Measurements from ENCODE around the gene DBET.
"Not testable (repeated sequence)": the region's sequence is repeated elsewhere in the genome, so short reads cannot be mapped to it uniquely, and the experiment has no call there.

DBET gene

GRCh38 chr4:190047627-190048026, 16.7 kb upstream of the DBET start:
- DNase-seq; intact Hi-C loops (cut with DNase I): not testable (repeated sequence)

GRCh38 chr4:190049378-190050239, 14.7 kb upstream of the DBET start:
- intact Hi-C loops (cut with DNase I): not testable (repeated sequence)
- peak in 3 of 10 donors; percentile 38 to 87 (median 47) for DNase-seq

- peak in 3 of 10 donors; percentile 48 to 72 (median 69) for DNase-seq
- intact Hi-C loops (cut with DNase I): not testable (repeated sequence)
Observed at GRCh38 chr4:190058997-190059396, 5.3 kb upstream of the DBET start.

- DNase-seq; intact Hi-C loops (cut with DNase I): not testable (repeated sequence)
Observed at GRCh38 chr4:190064805-190065204, 503 bp downstream of the DBET start.

GRCh38 chr4:190068351-190068750, 4.0 kb downstream of the DBET start:
- peak in 4 of 10 donors; percentile 3 to 75 (median 22) for DNase-seq
- intact Hi-C loops (cut with DNase I): not testable (repeated sequence)

GRCh38 chr4:190093052-190093451, 28.8 kb downstream of the DBET start:
- intact Hi-C loops (cut with DNase I); DNase-seq: not testable (repeated sequence)

- DNase-seq; intact Hi-C loops (cut with DNase I): not testable (repeated sequence)
Observed at GRCh38 chr4:190094031-190094430, 29.7 kb downstream of the DBET start.

- DNase-seq; intact Hi-C loops (cut with DNase I): not testable (repeated sequence)
Observed at GRCh38 chr4:190095335-190095734, 31.0 kb downstream of the DBET start.

- intact Hi-C loops (cut with DNase I): not testable (repeated sequence)
Observed at GRCh38 chr4:190099605-190100004, 35.3 kb downstream of the DBET start.

GRCh38 chr4:190101525-190101924, 37.2 kb downstream of the DBET start:
- DNase-seq; intact Hi-C loops (cut with DNase I): not testable (repeated sequence)

More at GRCh38 chr4:190099605-190100004, 35.3 kb downstream of the DBET start:
- DNase-seq: peak in 2 of 10 donors; percentile 49 to 56

GRCh38 chr4:190106191-190106590, 41.9 kb downstream of the DBET start:
- intact Hi-C loops (cut with DNase I): not testable (repeated sequence)

GRCh38 chr4:190106611-190107480, 42.5 kb downstream of the DBET start:
- intact Hi-C loops (cut with DNase I): not testable (repeated sequence)
- peak in 2 of 10 donors; percentile 30 to 62 for DNase-seq

More at GRCh38 chr4:190106191-190106590, 41.9 kb downstream of the DBET start:
- peak in 2 of 10 donors; percentile 54 to 67 for DNase-seq

- peak in 1 of 10 donors; percentile 12 for DNase-seq
- intact Hi-C loops (cut with DNase I): not testable (repeated sequence)
Observed at GRCh38 chr4:190107766-190108485, 43.6 kb downstream of the DBET start.

GRCh38 chr4:190108756-190109155, 44.5 kb downstream of the DBET start:
- DNase-seq: peak in 3 of 10 donors; percentile 25 to 78 (median 29)

GRCh38 chr4:190109390-190110011, 45.2 kb downstream of the DBET start:
- intact Hi-C loops (cut with DNase I): not testable (repeated sequence)
- DNase-seq: peak in 1 of 10 donors; percentile 29

More at GRCh38 chr4:190108756-190109155, 44.5 kb downstream of the DBET start:
- intact Hi-C loops (cut with DNase I): not testable (repeated sequence)

- intact Hi-C loops (cut with DNase I); DNase-seq: not testable (repeated sequence)
Observed at GRCh38 chr4:190110033-190110432, 45.7 kb downstream of the DBET start.

- DNase-seq; intact Hi-C loops (cut with DNase I): not testable (repeated sequence)
Observed at GRCh38 chr4:190110570-190111295, 46.4 kb downstream of the DBET start.

- DNase-seq: peak in 1 of 10 donors; percentile 4
- intact Hi-C loops (cut with DNase I): not testable (repeated sequence)
Observed at GRCh38 chr4:190112879-190113278, 48.6 kb downstream of the DBET start.

- DNase-seq: peak in 2 of 10 donors; percentile 31 to 56
- intact Hi-C loops (cut with DNase I): not testable (repeated sequence)
Observed at GRCh38 chr4:190114991-190115390, 50.7 kb downstream of the DBET start.
